Thyroid gland (tissue), 4 donors: ENCODE measurements around the gene MRPL14.

ENCODE experiments used
- CTCF ChIP-seq, 6 experiments: fragments of 200-600 bp in 3 of 6; fragments of 450-650 bp in 3 of 6; sonication (generic) in 3 of 6; IDR thresholded peaks; one replicate each; pipeline ENCODE4 v1.5.1; 2016 to 2019; ENCODE audit warnings: antibody characterized with exemption in 6 of 6, mild to moderate bottlenecking in 2 of 6, inconsistent platforms in 1 of 6, moderate library complexity in 1 of 6
- POLR2A ChIP-seq, 2 donors: fragments of 450-650 bp; IDR thresholded peaks; one replicate each; pipeline ENCODE4 v1.6.1; 2017; ENCODE audit warnings: antibody characterized with exemption in 2 of 2, mild to moderate bottlenecking in 2 of 2, moderate library complexity in 1 of 2

- TF ChIP-seq CTCF (IDR thresholded peaks at IDR 0.05) = no peak
- no peak for TF ChIP-seq POLR2A (IDR thresholded peaks at IDR 0.05)
Observed at GRCh38 chr6:44152533-44152932, 25.3 kb upstream of the MRPL14 start.
